ENCODE results near the gene PPIG. TPM values are rescaled to one million over a fixed set of nuclear protein-coding genes. Genes with fewer than 3 reads are reported as not detected.
"Not testable (repeated sequence)": the region's sequence is repeated elsewhere in the genome, so short reads cannot be mapped to it uniquely, and the experiment has no call there.

Gene PPIG
- total and polyA plus RNA-seq, 8 donors = 22.0 to 98.8 (median 27.9) TPM

GRCh38 chr2:169569948-169570347, 14.2 kb upstream of the PPIG start:
- WGBS, 5 donors = 86 to 95% (median 92%) methylated on average over 2 of the region's 2 CpGs
- Histone ChIP-seq H3K27me3 (no peaks in the 10 kb centered on the region), H3K4me3 (no peak overlapping the region), H3K9me3 (no peaks in the 10 kb centered on the region), H3K36me3 (peaks cover 0 to 4% (median 0%) of the 10 kb centered on the region in 4 donors), H3K27ac (no peak overlapping the region), H3K4me1 (peaks cover 10 to 25% (median 14%) of the 10 kb centered on the region in 4 donors)
- no peak for DNase-seq
- intact Hi-C loops (cut with DNase I; ENCODE audit: low total_unique reads) = no loop called here
- TF ChIP-seq EP300 (IDR thresholded peaks at IDR 0.05) = no peak
- no peak for TF ChIP-seq POLR2AphosphoS5 (IDR thresholded peaks at IDR 0.05)
- no peak for TF ChIP-seq POLR2A (IDR thresholded peaks at IDR 0.05)

DNA sequence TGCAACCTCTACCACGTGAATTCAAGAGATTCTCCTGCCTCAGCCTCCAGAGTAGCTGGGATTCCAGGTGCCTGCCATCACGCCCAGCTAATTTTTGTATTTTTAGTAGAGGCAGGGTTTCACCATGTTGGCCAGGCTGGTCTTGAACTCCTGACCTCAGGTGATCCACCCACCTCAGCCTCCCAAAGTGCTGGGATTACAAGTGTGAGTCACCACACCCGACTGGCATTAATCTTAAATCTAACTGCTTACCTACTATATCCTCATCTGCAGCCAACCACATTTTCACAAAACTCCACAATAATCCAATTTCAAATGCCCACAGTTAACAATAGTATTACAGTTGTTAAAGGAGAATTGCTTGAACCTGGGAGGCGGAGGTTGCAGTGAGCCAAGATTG, 13.4 kb upstream of the PPIG start:
- intact Hi-C loops (cut with DNase I; ENCODE audit: low total_unique reads); H3K27ac ChIP-seq; H3K27me3 ChIP-seq; DNase-seq; H3K36me3 ChIP-seq; H3K9me3 ChIP-seq; H3K4me3 ChIP-seq: not testable (repeated sequence)
- H3K4me1 ChIP-seq = peaks cover 10 to 25% (median 14%) of the 10 kb centered on the region in 4 donors
- 87 to 95% (median 88%) methylated on average over 4 of the region's 4 CpGs for WGBS, 5 donors

DNA sequence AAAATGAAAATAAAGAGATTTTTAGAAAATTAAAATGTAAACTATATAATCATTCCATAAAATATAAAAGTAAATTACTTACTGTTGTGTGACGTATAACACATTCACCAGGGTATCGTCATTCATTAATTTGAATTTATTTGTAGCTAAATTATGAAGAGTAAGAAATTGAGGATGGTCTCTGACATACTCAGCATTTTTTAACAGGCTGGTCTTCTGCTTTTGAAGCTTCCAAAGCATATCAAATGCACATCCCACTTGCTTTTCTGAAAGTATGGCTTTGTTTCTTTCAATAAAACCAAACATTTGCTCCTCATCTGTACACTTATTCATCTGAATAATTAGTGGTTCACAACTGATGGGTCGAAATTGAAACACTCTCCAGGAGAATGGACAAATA, 12.6 kb upstream of the PPIG start:
- TF ChIP-seq, protein P1, sequence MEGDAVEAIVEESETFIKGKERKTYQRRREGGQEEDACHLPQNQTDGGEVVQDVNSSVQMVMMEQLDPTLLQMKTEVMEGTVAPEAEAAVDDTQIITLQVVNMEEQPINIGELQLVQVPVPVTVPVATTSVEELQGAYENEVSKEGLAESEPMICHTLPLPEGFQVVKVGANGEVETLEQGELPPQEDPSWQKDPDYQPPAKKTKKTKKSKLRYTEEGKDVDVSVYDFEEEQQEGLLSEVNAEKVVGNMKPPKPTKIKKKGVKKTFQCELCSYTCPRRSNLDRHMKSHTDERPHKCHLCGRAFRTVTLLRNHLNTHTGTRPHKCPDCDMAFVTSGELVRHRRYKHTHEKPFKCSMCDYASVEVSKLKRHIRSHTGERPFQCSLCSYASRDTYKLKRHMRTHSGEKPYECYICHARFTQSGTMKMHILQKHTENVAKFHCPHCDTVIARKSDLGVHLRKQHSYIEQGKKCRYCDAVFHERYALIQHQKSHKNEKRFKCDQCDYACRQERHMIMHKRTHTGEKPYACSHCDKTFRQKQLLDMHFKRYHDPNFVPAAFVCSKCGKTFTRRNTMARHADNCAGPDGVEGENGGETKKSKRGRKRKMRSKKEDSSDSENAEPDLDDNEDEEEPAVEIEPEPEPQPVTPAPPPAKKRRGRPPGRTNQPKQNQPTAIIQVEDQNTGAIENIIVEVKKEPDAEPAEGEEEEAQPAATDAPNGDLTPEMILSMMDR (IDR thresholded peaks at IDR 0.05) = no peak
- TF ChIP-seq POLR2AphosphoS5 (IDR thresholded peaks at IDR 0.05) = no peak
- no peak for TF ChIP-seq POLR2A (IDR thresholded peaks at IDR 0.05)
- TF ChIP-seq EP300 (IDR thresholded peaks at IDR 0.05) = no peak
- DNase-seq = no peak
- Histone ChIP-seq H3K27ac (no peak overlapping the region), H3K27me3 (no peaks in the 10 kb centered on the region), H3K4me3 (no peak overlapping the region), H3K9me3 (no peaks in the 10 kb centered on the region), H3K36me3 (no peaks in the 10 kb centered on the region), H3K4me1 (peaks cover 10 to 25% (median 14%) of the 10 kb centered on the region in 4 donors)
- WGBS, 5 donors = 88 to 94% (median 89%) methylated on average over 3 of the region's 3 CpGs
- intact Hi-C loops (cut with DNase I; ENCODE audit: low total_unique reads) = no loop called here

DNA sequence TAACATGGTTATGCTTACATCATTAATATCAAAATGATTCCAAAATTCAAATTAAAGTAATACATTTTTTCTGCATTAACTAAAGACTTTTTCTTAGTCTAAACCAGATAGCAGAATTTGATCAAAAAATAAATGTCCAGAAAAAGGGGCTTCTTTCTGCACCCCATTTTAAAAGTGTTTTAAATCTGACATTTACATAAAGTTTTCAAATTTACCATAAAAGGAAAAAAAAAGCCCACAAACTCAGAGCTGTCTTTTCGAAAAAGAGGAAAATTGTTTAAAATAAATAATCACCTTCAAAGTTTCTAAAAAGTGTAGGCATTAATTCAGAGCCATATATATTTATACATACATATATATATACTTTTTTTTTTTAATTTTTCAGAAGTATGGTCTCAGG, 12.0 kb upstream of the PPIG start:
- 70 to 84% (median 83%) methylated on average over 1 of the region's 1 CpG for WGBS, 5 donors
- no peaks in the 10 kb centered on the region for H3K27me3 ChIP-seq
- H3K4me1 ChIP-seq = peaks cover 10 to 25% (median 14%) of the 10 kb centered on the region in 4 donors
- TF ChIP-seq, protein P1 (IDR thresholded peaks at IDR 0.05) = no peak
- no peak for TF ChIP-seq POLR2A (IDR thresholded peaks at IDR 0.05)
- H3K36me3 ChIP-seq = no peaks in the 10 kb centered on the region
- H3K9me3 ChIP-seq = no peaks in the 10 kb centered on the region
- no peak for DNase-seq
- H3K4me3 ChIP-seq = peak overlapping the region in 1 of 4 donors; percentile 88
- intact Hi-C loops (cut with DNase I; ENCODE audit: low total_unique reads) = no loop called here
- H3K27ac ChIP-seq = no peak overlapping the region

- H3K9me3 ChIP-seq = no peaks in the 10 kb centered on the region
- intact Hi-C loops (cut with DNase I; ENCODE audit: low total_unique reads) = no loop called here
- 10 to 17% (median 15%) methylated on average over 2 of the region's 2 CpGs for WGBS, 5 donors
- H3K36me3 ChIP-seq = no peaks in the 10 kb centered on the region
- peak overlapping the region; percentile 56 to 88 (median 78) for H3K4me3 ChIP-seq
- H3K27ac ChIP-seq = peak overlapping the region in 1 of 5 donors; percentile 80
- peaks cover 10 to 25% (median 14%) of the 10 kb centered on the region in 4 donors for H3K4me1 ChIP-seq
- no peaks in the 10 kb centered on the region for H3K27me3 ChIP-seq
- TF ChIP-seq POLR2A (IDR thresholded peaks at IDR 0.05) = no peak
- TF ChIP-seq, protein P1 (IDR thresholded peaks at IDR 0.05) = no peak
- DNase-seq = no peak
Measured at GRCh38 chr2:169572821-169573159, 11.4 kb upstream of the PPIG start.

Measured in stomach (tissue), 9 donors.